Measurements from ENCODE around the gene ZNF497.

ZNF497 gene

DNA sequence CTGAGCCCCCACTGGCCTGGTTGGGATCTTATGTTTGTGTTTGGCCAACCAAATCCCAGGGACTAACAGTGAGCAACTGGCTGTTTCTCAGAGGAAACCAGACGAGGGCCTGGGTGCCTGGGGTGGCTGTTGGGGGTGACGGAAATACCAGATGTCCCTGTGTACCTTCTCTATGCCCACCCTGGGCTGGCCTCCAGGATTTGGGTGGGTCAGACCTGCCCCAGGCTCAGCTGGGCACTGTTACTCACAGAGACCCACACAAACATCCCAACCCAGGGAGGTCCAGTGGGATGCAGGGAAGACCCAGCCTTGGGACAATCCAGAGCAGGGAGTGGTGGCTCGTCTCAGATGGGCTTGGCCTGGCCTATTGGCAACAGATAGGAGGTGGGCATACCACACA lies 26.9 kb downstream of the ZNF497 start (continued):
- TF ChIP-seq, protein P1, sequence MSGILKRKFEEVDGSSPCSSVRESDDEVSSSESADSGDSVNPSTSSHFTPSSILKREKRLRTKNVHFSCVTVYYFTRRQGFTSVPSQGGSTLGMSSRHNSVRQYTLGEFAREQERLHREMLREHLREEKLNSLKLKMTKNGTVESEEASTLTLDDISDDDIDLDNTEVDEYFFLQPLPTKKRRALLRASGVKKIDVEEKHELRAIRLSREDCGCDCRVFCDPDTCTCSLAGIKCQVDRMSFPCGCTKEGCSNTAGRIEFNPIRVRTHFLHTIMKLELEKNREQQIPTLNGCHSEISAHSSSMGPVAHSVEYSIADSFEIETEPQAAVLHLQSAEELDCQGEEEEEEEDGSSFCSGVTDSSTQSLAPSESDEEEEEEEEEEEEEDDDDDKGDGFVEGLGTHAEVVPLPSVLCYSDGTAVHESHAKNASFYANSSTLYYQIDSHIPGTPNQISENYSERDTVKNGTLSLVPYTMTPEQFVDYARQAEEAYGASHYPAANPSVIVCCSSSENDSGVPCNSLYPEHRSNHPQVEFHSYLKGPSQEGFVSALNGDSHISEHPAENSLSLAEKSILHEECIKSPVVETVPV (CRISPR knock-in tag; IDR thresholded peaks at IDR 0.05), result no peak
- TF ChIP-seq TOX (CRISPR knock-in tag; IDR thresholded peaks at IDR 0.05; ENCODE audit: borderline replicate concordance) (no peak), ZFP30 (CRISPR knock-in tag; IDR thresholded peaks at IDR 0.05) (no peak), PPARA (CRISPR knock-in tag; IDR thresholded peaks at IDR 0.05; ENCODE audit: borderline replicate concordance) (no peak), ESRRG (CRISPR knock-in tag; IDR thresholded peaks at IDR 0.05) (no peak), SNAI2 (CRISPR knock-in tag; IDR thresholded peaks at IDR 0.05) (no peak), ARNTL (CRISPR knock-in tag; IDR thresholded peaks at IDR 0.05; ENCODE audit: borderline replicate concordance, low read depth) (no peak)

DNA sequence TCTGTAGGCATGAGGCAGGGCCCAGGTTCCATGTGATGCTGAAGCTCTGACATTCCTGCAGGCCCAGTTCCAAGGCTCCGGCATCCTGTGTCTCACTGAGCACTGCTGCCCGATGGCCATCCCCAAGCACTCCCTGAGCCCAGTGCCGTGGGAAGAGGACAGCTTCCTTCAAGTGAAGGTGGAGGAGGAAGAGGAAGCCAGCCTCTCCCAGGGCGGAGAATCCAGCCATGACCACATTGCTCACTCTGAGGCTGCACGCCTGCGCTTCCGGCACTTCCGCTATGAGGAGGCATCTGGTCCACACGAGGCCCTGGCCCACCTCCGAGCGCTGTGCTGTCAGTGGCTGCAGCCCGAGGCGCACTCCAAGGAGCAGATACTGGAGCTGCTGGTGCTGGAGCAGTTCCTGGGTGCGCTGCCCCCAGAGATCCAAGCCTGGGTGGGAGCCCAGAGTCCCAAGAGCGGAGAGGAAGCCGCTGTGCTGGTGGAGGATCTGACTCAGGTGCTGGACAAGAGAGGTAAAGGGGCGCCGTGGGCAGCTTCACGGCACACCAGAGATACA lies 27.8 kb downstream of the ZNF497 start:
- TF ChIP-seq ESRRG (CRISPR knock-in tag; IDR thresholded peaks at IDR 0.05), result no peak
- TF ChIP-seq PPARA (CRISPR knock-in tag; IDR thresholded peaks at IDR 0.05; ENCODE audit: borderline replicate concordance), result no peak
- TF ChIP-seq, protein P1 (CRISPR knock-in tag; IDR thresholded peaks at IDR 0.05), result no peak
- TF ChIP-seq, protein P2, sequence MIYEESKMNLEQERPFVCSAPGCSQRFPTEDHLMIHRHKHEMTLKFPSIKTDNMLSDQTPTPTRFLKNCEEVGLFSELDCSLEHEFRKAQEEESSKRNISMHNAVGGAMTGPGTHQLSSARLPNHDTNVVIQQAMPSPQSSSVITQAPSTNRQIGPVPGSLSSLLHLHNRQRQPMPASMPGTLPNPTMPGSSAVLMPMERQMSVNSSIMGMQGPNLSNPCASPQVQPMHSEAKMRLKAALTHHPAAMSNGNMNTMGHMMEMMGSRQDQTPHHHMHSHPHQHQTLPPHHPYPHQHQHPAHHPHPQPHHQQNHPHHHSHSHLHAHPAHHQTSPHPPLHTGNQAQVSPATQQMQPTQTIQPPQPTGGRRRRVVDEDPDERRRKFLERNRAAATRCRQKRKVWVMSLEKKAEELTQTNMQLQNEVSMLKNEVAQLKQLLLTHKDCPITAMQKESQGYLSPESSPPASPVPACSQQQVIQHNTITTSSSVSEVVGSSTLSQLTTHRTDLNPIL (CRISPR knock-in tag; IDR thresholded peaks at IDR 0.05; ENCODE audit: low read depth), result no peak
- TF ChIP-seq ZFP3 (CRISPR knock-in tag; IDR thresholded peaks at IDR 0.05), result no peak
- TF ChIP-seq TOX (CRISPR knock-in tag; IDR thresholded peaks at IDR 0.05; ENCODE audit: borderline replicate concordance), result no peak
- no peak for TF ChIP-seq POU6F1 (CRISPR knock-in tag; IDR thresholded peaks at IDR 0.05; ENCODE audit: borderline replicate concordance, low read depth)
- no peak for TF ChIP-seq ZNF70 (CRISPR knock-in tag; IDR thresholded peaks at IDR 0.05)
- no peak for TF ChIP-seq PATZ1 (CRISPR knock-in tag; IDR thresholded peaks at IDR 0.05; ENCODE audit: borderline replicate concordance)
- TF ChIP-seq BACH2 (CRISPR knock-in tag; IDR thresholded peaks at IDR 0.05; ENCODE audit: borderline replicate concordance), result no peak
- no peak for TF ChIP-seq RARB (CRISPR knock-in tag; IDR thresholded peaks at IDR 0.05)
- no peak for TF ChIP-seq ZC3H10 (CRISPR knock-in tag; IDR thresholded peaks at IDR 0.05)
- TF ChIP-seq SNAI2 (CRISPR knock-in tag; IDR thresholded peaks at IDR 0.05), result no peak
- no peak for TF ChIP-seq ZNF8 (CRISPR knock-in tag; IDR thresholded peaks at IDR 0.05)
- TF ChIP-seq ZNF565 (CRISPR knock-in tag; conservative IDR thresholded peaks at IDR 0.05; ENCODE audit: low read depth), result no peak
- no peak for TF ChIP-seq ARNTL (CRISPR knock-in tag; IDR thresholded peaks at IDR 0.05; ENCODE audit: borderline replicate concordance, low read depth)
- TF ChIP-seq, protein P3, sequence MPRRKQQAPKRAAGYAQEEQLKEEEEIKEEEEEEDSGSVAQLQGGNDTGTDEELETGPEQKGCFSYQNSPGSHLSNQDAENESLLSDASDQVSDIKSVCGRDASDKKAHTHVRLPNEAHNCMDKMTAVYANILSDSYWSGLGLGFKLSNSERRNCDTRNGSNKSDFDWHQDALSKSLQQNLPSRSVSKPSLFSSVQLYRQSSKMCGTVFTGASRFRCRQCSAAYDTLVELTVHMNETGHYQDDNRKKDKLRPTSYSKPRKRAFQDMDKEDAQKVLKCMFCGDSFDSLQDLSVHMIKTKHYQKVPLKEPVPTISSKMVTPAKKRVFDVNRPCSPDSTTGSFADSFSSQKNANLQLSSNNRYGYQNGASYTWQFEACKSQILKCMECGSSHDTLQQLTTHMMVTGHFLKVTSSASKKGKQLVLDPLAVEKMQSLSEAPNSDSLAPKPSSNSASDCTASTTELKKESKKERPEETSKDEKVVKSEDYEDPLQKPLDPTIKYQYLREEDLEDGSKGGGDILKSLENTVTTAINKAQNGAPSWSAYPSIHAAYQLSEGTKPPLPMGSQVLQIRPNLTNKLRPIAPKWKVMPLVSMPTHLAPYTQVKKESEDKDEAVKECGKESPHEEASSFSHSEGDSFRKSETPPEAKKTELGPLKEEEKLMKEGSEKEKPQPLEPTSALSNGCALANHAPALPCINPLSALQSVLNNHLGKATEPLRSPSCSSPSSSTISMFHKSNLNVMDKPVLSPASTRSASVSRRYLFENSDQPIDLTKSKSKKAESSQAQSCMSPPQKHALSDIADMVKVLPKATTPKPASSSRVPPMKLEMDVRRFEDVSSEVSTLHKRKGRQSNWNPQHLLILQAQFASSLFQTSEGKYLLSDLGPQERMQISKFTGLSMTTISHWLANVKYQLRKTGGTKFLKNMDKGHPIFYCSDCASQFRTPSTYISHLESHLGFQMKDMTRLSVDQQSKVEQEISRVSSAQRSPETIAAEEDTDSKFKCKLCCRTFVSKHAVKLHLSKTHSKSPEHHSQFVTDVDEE (CRISPR knock-in tag; IDR thresholded peaks at IDR 0.05), result no peak
- no peak for TF ChIP-seq ISL1 (CRISPR knock-in tag; IDR thresholded peaks at IDR 0.05)
- TF ChIP-seq CSDC2 (CRISPR knock-in tag; IDR thresholded peaks at IDR 0.05), result no peak

More for the DNA sequence above, 27.8 kb downstream of the ZNF497 start:
- ATAC-seq, result no peak

All from SK-N-SH treated with all-trans-retinoic acid at 6 μM for 48 hours (cell line).